CD14-positive monocyte (primary cell): ENCODE data around the gene TMEM250. TPM values are rescaled to one million over a fixed set of nuclear protein-coding genes. Genes with fewer than 3 reads are reported as not detected.
A peak's percentile ranks its signal among the peaks of the same experiment; 100 is the strongest.

Experiments
- DNase-seq, 3 donors: peaks; one replicate each; pipeline ENCODE4 v3.0.0-alpha.2; 2011 to 2022
- H2AFZ ChIP-seq: 2 replicates; pipeline ENCODE4 v1.6.0; 2012; ENCODE audit warnings: mild to moderate bottlenecking, low read depth, low read length, inconsistent platforms; ENCODE audit not compliant: insufficient read depth, poor library complexity, severe bottlenecking
- H3K27ac ChIP-seq, 2 donors: 1 replicate in 1 of 2; 2 replicates in 1 of 2; pipeline ENCODE4 v1.5.1; 2012 to 2013; ENCODE audit warnings: low read length in 2 of 2, control low read depth in 1 of 2, inconsistent platforms in 1 of 2, low read depth in 1 of 2, mild to moderate bottlenecking in 1 of 2
- H3K27me3 ChIP-seq, 2 donors: one replicate each; pipeline versions ENCODE4 v1.6.0 to v1.6.1; 2011 to 2013; ENCODE audit warnings: low read length in 2 of 2; ENCODE audit not compliant: control insufficient read depth in 2 of 2, insufficient read depth in 2 of 2
- H3K36me3 ChIP-seq, 2 donors: replicated peaks in 1 of 2; 1 replicate in 1 of 2; 2 replicates in 1 of 2; pipeline versions ENCODE4 v1.5.1 to v1.6.1; 2012 to 2013; ENCODE audit warnings: low read length in 2 of 2, control low read depth in 1 of 2, inconsistent platforms in 1 of 2, mild to moderate bottlenecking in 1 of 2; ENCODE audit not compliant: insufficient read depth in 2 of 2, control insufficient read depth in 1 of 2
- H3K4me1 ChIP-seq, 2 donors: 1 replicate in 1 of 2; 2 replicates in 1 of 2; pipeline versions ENCODE4 v1.5.1 to v1.6.1; 2012 to 2013; ENCODE audit warnings: low read length in 2 of 2, control low read depth in 1 of 2, inconsistent platforms in 1 of 2, mild to moderate bottlenecking in 1 of 2, moderate library complexity in 1 of 2; ENCODE audit not compliant: insufficient read depth in 2 of 2, control insufficient read depth in 1 of 2
- H3K4me2 ChIP-seq: replicated peaks from 2 replicates; pipeline ENCODE3; 2012; ENCODE audit warnings: low read length, moderate library complexity, mild to moderate bottlenecking; ENCODE audit not compliant: poor library complexity, severe bottlenecking; ENCODE audit errors: extremely low read depth
- H3K4me3 ChIP-seq, 3 experiments: fragments of 200-600 bp in 1 of 3; sonication (generic) in 1 of 3; replicated peaks in 1 of 3; 1 replicate in 2 of 3; 2 replicates in 1 of 3; pipeline ENCODE4 v1.5.1; 2011 to 2013; ENCODE audit warnings: low read length in 3 of 3, mild to moderate bottlenecking in 3 of 3, control low read depth in 2 of 3, low read depth in 2 of 3, inconsistent platforms in 1 of 3, moderate library complexity in 1 of 3
- H3K79me2 ChIP-seq: 2 replicates; pipeline ENCODE4 v1.6.0; 2012; ENCODE audit warnings: mild to moderate bottlenecking, control low read depth, inconsistent platforms, low read length, moderate library complexity; ENCODE audit not compliant: insufficient read depth
- H3K9ac ChIP-seq: 2 replicates; pipeline ENCODE4 v1.6.0; 2017; ENCODE audit warnings: low read length, mild to moderate bottlenecking; ENCODE audit not compliant: insufficient read depth, poor library complexity, severe bottlenecking
- H3K9me3 ChIP-seq, 2 donors: replicated peaks in 1 of 2; 1 replicate in 1 of 2; 2 replicates in 1 of 2; pipeline versions ENCODE4 v1.5.1 to v1.6.1; 2012 to 2013; ENCODE audit warnings: low read length in 2 of 2, control low read depth in 1 of 2; ENCODE audit not compliant: control insufficient read depth in 1 of 2, insufficient read depth in 1 of 2
- H4K20me1 ChIP-seq: 2 replicates; pipeline ENCODE4 v1.6.0; 2012; ENCODE audit warnings: mild to moderate bottlenecking, low read length, control low read depth, moderate library complexity; ENCODE audit not compliant: insufficient read depth
- H3K27ac Mint-ChIP-seq, 7 donors: one replicate each; pipeline ENCODE4 v1.8.0; 2020; ENCODE audit warnings: mild to moderate bottlenecking in 7 of 7, mixed read lengths in 7 of 7, moderate library complexity in 6 of 7, inconsistent platforms in 2 of 7
- H3K27me3 Mint-ChIP-seq, 3 donors: one replicate each; pipeline ENCODE4 v1.8.0; 2021 to 2022; ENCODE audit warnings: low read depth in 3 of 3, mild to moderate bottlenecking in 3 of 3, mixed read lengths in 3 of 3, moderate library complexity in 3 of 3, inconsistent platforms in 1 of 3
- H3K36me3 Mint-ChIP-seq, 2 donors: one replicate each; pipeline ENCODE4 v1.8.0; 2020; ENCODE audit warnings: mixed read lengths in 2 of 2, inconsistent platforms in 1 of 2, mild to moderate bottlenecking in 1 of 2
- H3K4me1 Mint-ChIP-seq: one replicate; pipeline ENCODE4 v1.8.0; 2020; ENCODE audit warnings: mild to moderate bottlenecking, mixed read lengths
- H3K4me3 Mint-ChIP-seq, 2 donors: one replicate each; pipeline ENCODE4 v1.8.0; 2020; ENCODE audit warnings: mild to moderate bottlenecking in 2 of 2, mixed read lengths in 2 of 2, moderate library complexity in 1 of 2
- H3K9me3 Mint-ChIP-seq, 7 donors: one replicate each; pipeline ENCODE4 v1.8.0; 2020 to 2022; ENCODE audit warnings: mixed read lengths in 7 of 7, mild to moderate bottlenecking in 6 of 7, moderate library complexity in 6 of 7, inconsistent platforms in 2 of 7
- WGBS: methylation state at CpG from one replicate; pipeline ENCODE4 v1.1.5; 2013; ENCODE audit warnings: missing lambda C conversion rate; ENCODE audit not compliant: insufficient coverage; 5-methylcytosine and 5-hydroxymethylcytosine counted together
- intact Hi-C, 2 donors: fragments of 100-400 bp; cut with micrococcal nuclease; formaldehyde crosslinking; loops; one replicate each; pipeline versions ENCODE4 v1.15.0 to v1.15.1; 2023
- polyA plus RNA-seq, 3 donors: library from polyadenylated mRNA; depleted of rRNA in 1 of 3; unstranded in 2 of 3; stranded (reverse) in 1 of 3; fragments of 300-500 nt in 2 of 3; fragments of >200 nt in 1 of 3; fragmentation: Illumina TruSeq in 2 of 3; gene quantifications; 1 replicate in 2 of 3; 2 replicates in 1 of 3; pipeline ENCODE4 v1.2.3, GENCODE V29; 2012 to 2021
- TF ChIP-seq, protein P1 (sequence below): fragments of 200-600 bp; IDR thresholded peaks from one replicate; pipeline ENCODE4 v1.8.0; 2022; ENCODE audit warnings: antibody characterized with exemption, mild to moderate bottlenecking

The TMEM250 gene
- polyA plus RNA-seq, 3 donors = 11.0 to 38.0 (median 30.9) TPM

DNA sequence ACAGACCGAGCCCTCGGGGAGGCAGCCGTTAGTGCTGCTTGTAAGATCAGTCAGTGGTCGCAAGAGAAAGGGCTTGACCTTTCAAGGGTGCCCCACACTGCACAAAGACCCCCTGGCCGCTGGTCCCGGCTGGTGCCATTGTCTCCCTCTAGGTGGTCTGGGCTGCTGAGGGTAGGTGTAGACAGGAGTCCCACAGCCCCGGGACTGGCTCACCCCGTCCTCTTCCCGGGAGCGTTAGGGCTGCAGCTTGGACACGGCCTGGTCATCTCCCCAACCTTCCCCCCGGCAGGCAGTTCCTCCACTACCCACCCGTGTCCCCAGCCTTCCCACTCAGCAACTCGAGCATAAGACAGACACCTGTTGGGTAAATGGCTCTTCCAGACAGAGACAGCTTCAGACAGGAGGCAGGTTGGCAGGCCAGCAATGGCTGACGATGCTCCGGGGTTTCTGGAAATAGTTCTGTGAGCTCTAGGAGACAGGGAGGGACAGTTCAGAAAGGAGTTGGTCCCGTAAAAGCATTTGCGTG lies 15.3 kb upstream of the TMEM250 start:
- WGBS = 35% methylated on average over 12 of the region's 18 CpGs
- H3K9ac ChIP-seq = no peak overlapping the region
- H3K36me3 ChIP-seq = no peaks in the 10 kb centered on the region
- no peaks in the 10 kb centered on the region for H4K20me1 ChIP-seq
- Mint-ChIP-seq H3K27me3 (peaks cover 32 to 71% (median 50%) of the 10 kb centered on the region in 3 donors), H3K4me1 (peaks cover 5% of the 10 kb centered on the region), H3K27ac (no peak overlapping the region), H3K9me3 (peaks cover 0 to 9% (median 4%) of the 10 kb centered on the region in 7 donors), H3K4me3 (peak overlapping the region; percentile 9 to 77), H3K36me3 (no peaks in the 10 kb centered on the region)
- intact Hi-C loops = no loop called here
- no peak for DNase-seq
- H3K9me3 ChIP-seq = peaks cover 0 to 10% of the 10 kb centered on the region in 2 donors
- TF ChIP-seq, protein P1, sequence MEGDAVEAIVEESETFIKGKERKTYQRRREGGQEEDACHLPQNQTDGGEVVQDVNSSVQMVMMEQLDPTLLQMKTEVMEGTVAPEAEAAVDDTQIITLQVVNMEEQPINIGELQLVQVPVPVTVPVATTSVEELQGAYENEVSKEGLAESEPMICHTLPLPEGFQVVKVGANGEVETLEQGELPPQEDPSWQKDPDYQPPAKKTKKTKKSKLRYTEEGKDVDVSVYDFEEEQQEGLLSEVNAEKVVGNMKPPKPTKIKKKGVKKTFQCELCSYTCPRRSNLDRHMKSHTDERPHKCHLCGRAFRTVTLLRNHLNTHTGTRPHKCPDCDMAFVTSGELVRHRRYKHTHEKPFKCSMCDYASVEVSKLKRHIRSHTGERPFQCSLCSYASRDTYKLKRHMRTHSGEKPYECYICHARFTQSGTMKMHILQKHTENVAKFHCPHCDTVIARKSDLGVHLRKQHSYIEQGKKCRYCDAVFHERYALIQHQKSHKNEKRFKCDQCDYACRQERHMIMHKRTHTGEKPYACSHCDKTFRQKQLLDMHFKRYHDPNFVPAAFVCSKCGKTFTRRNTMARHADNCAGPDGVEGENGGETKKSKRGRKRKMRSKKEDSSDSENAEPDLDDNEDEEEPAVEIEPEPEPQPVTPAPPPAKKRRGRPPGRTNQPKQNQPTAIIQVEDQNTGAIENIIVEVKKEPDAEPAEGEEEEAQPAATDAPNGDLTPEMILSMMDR = no peak
- no peaks in the 10 kb centered on the region for H3K79me2 ChIP-seq
- no peaks in the 10 kb centered on the region for H3K4me1 ChIP-seq
- H2AFZ ChIP-seq = peak overlapping the region; percentile 46
- peak overlapping the region in 1 of 3 experiments; percentile 40 for H3K4me3 ChIP-seq
- no peak overlapping the region for H3K27ac ChIP-seq
- no peak overlapping the region for H3K4me2 ChIP-seq
- H3K27me3 ChIP-seq = peaks cover 13 to 36% of the 10 kb centered on the region in 2 donors

- H3K9ac ChIP-seq = no peak overlapping the region
- no peak for DNase-seq
- peak overlapping the region; percentile 46 for H2AFZ ChIP-seq
- H3K4me1 ChIP-seq = no peaks in the 10 kb centered on the region
- no peaks in the 10 kb centered on the region for H4K20me1 ChIP-seq
- Mint-ChIP-seq H3K27ac (no peak overlapping the region), H3K4me3 (peak overlapping the region; percentile 27 to 77), H3K9me3 (peaks cover 0 to 9% (median 4%) of the 10 kb centered on the region in 7 donors), H3K4me1 (peaks cover 5% of the 10 kb centered on the region), H3K27me3 (peaks cover 38 to 75% (median 46%) of the 10 kb centered on the region in 3 donors), H3K36me3 (no peaks in the 10 kb centered on the region)
- H3K9me3 ChIP-seq = peaks cover 0 to 10% of the 10 kb centered on the region in 2 donors
- intact Hi-C loops = no loop called here
- H3K79me2 ChIP-seq = no peaks in the 10 kb centered on the region
- H3K27ac ChIP-seq = no peak overlapping the region
- TF ChIP-seq, protein P1 = peak; percentile 31
- peaks cover 13 to 36% of the 10 kb centered on the region in 2 donors for H3K27me3 ChIP-seq
- H3K4me2 ChIP-seq = peak overlapping the region; percentile 47
- peak overlapping the region in 1 of 3 experiments; percentile 40 for H3K4me3 ChIP-seq
- H3K36me3 ChIP-seq = no peaks in the 10 kb centered on the region
- WGBS = 1% methylated on average over 45 of the region's 69 CpGs
These were observed 14.7 kb upstream of the TMEM250 start for GRCh38 chr9:136133191-136133958.
